Measurements from ENCODE around the gene TGIF2.

- TF ChIP-seq CTCF (IDR thresholded peaks at IDR 0.05) (no peak), POLR2AphosphoS5 (IDR thresholded peaks at IDR 0.05) (no peak)
Observed at GRCh38 chr20:36614781-36615557, 41.6 kb downstream of the TGIF2 start.

Data from upper lobe of left lung (tissue), 4 donors.